ENCODE data around the gene RNF41.
A peak's percentile ranks its signal among the peaks of the same experiment; 100 is the strongest.

DNA sequence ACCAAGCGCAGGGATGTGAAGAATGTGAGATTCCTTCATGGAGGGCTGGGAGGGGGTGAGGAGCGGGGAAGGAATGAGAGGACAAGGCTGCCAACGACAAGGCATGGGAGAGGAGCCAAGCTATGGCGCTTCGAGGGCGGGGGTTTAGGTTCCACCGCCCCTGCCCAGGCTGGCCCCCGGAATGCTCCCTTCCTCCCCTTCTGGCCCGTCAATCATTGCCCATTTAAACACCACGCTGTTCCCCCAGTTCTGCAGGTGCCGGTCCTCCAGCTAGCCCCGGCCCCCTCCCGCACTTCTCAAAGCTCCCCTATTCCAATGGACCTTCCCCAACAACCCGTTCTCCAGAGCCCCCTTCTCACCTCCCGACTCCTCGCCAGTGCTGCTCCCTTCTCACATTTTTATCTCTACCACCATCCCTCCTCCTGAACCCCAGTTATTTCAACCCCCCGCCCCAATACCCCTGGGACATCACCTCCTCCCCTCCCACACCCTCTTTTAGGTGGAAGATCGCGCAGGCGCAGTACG lies 428 bp downstream of the RNF41 start:
- TF ChIP-seq, protein P1, sequence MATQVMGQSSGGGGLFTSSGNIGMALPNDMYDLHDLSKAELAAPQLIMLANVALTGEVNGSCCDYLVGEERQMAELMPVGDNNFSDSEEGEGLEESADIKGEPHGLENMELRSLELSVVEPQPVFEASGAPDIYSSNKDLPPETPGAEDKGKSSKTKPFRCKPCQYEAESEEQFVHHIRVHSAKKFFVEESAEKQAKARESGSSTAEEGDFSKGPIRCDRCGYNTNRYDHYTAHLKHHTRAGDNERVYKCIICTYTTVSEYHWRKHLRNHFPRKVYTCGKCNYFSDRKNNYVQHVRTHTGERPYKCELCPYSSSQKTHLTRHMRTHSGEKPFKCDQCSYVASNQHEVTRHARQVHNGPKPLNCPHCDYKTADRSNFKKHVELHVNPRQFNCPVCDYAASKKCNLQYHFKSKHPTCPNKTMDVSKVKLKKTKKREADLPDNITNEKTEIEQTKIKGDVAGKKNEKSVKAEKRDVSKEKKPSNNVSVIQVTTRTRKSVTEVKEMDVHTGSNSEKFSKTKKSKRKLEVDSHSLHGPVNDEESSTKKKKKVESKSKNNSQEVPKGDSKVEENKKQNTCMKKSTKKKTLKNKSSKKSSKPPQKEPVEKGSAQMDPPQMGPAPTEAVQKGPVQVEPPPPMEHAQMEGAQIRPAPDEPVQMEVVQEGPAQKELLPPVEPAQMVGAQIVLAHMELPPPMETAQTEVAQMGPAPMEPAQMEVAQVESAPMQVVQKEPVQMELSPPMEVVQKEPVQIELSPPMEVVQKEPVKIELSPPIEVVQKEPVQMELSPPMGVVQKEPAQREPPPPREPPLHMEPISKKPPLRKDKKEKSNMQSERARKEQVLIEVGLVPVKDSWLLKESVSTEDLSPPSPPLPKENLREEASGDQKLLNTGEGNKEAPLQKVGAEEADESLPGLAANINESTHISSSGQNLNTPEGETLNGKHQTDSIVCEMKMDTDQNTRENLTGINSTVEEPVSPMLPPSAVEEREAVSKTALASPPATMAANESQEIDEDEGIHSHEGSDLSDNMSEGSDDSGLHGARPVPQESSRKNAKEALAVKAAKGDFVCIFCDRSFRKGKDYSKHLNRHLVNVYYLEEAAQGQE (IDR thresholded peaks at IDR 0.05; ENCODE audit: low read depth), result no peak
- no peak for TF ChIP-seq CREB1 (IDR thresholded peaks at IDR 0.05; ENCODE audit: low read depth)
- TF ChIP-seq YY1 (IDR thresholded peaks at IDR 0.05; ENCODE audit: low read depth), result no peak; the same call in 1 of the 2 replicates
- no peak; the same call in 1 of the 2 replicates for TF ChIP-seq EP300 (IDR thresholded peaks at IDR 0.05; ENCODE audit: borderline replicate concordance)
- TF ChIP-seq EGR1 (IDR thresholded peaks at IDR 0.05), result no peak
- TF ChIP-seq FOXM1 (IDR thresholded peaks at IDR 0.05; ENCODE audit: borderline replicate concordance, low read depth), result no peak
- TF ChIP-seq, protein P2, sequence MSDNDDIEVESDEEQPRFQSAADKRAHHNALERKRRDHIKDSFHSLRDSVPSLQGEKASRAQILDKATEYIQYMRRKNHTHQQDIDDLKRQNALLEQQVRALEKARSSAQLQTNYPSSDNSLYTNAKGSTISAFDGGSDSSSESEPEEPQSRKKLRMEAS (IDR thresholded peaks at IDR 0.05), result peak; percentile 39; the same call in 1 of the 2 replicates
- no peak for TF ChIP-seq NFIC (IDR thresholded peaks at IDR 0.05)

Data from Ishikawa (cell line).